SH-SY5Y (cell line): Measurements from ENCODE around the gene DHFR.

ENCODE experiments used
- GATA2 ChIP-seq: IDR thresholded peaks from 2 replicates; pipeline ENCODE4 v1.6.1; 2011; ENCODE audit warnings: mild to moderate bottlenecking, low read depth, low read length
- GATA3 ChIP-seq: IDR thresholded peaks from 2 replicates; pipeline ENCODE4 v1.6.1; 2011; ENCODE audit warnings: low read depth, mild to moderate bottlenecking, low read length, moderate library complexity

Gene DHFR

GRCh38 chr5:80597500-80597899 is 57.3 kb downstream of the DHFR start:
- TF ChIP-seq GATA3, result no peak
- no peak for TF ChIP-seq GATA2

- TF ChIP-seq GATA2 (no peak), GATA3 (no peak)
Measured at GRCh38 chr5:80594810-80595209, 60.0 kb downstream of the DHFR start.

GRCh38 chr5:80592761-80593160 is 62.0 kb downstream of the DHFR start:
- TF ChIP-seq GATA2 (no peak), GATA3 (no peak)

GRCh38 chr5:80592105-80592504 is 62.7 kb downstream of the DHFR start:
- TF ChIP-seq GATA3 (no peak), GATA2 (no peak)

GRCh38 chr5:80591352-80591751 is 63.4 kb downstream of the DHFR start:
- no peak for TF ChIP-seq GATA2
- no peak for TF ChIP-seq GATA3

GRCh38 chr5:80590766-80591165 is 64.0 kb downstream of the DHFR start:
- TF ChIP-seq GATA3 (no peak), GATA2 (no peak)

GRCh38 chr5:80588858-80589540 is 65.8 kb downstream of the DHFR start:
- no peak for TF ChIP-seq GATA2
- TF ChIP-seq GATA3, result no peak

- TF ChIP-seq GATA2 (no peak), GATA3 (no peak)
Measured at GRCh38 chr5:80584770-80585169, 70.0 kb downstream of the DHFR start.

- TF ChIP-seq GATA3 (no peak), GATA2 (no peak)
Measured at GRCh38 chr5:80579050-80579449, 75.7 kb downstream of the DHFR start.

- TF ChIP-seq GATA3, result no peak
- no peak for TF ChIP-seq GATA2
Measured at GRCh38 chr5:80577707-80578106, 77.1 kb downstream of the DHFR start.

GRCh38 chr5:80576383-80576782 is 78.4 kb downstream of the DHFR start:
- no peak for TF ChIP-seq GATA3
- no peak for TF ChIP-seq GATA2
